HS-27A (cell line): ENCODE measurements around the gene XRCC4.

Source experiments
- DNase-seq: peaks from one replicate; pipeline ENCODE4 v3.0.0-alpha.2; 2012; ENCODE audit warnings: low read depth, missing footprints

XRCC4 gene

GRCh38 chr5:83277154-83277553 lies 199.8 kb downstream of the XRCC4 start:
- no peak for DNase-seq

GRCh38 chr5:83277953-83278352 lies 200.6 kb downstream of the XRCC4 start:
- DNase-seq, result no peak

- DNase-seq, result no peak
Measured at GRCh38 chr5:83281176-83281575, 203.8 kb downstream of the XRCC4 start.

GRCh38 chr5:83281658-83282057 lies 204.3 kb downstream of the XRCC4 start:
- DNase-seq, result peak; percentile 39

- DNase-seq, result no peak
Measured at GRCh38 chr5:83283761-83284160, 206.4 kb downstream of the XRCC4 start.

- DNase-seq, result no peak
Measured at GRCh38 chr5:83285661-83286398, 208.5 kb downstream of the XRCC4 start.

- DNase-seq, result no peak
Measured at GRCh38 chr5:83294246-83294645, 216.9 kb downstream of the XRCC4 start.

GRCh38 chr5:83299353-83299752 lies 222.0 kb downstream of the XRCC4 start:
- no peak for DNase-seq

- no peak for DNase-seq
Measured at GRCh38 chr5:83306572-83307241, 229.4 kb downstream of the XRCC4 start.

GRCh38 chr5:83312663-83313062 lies 235.3 kb downstream of the XRCC4 start:
- no peak for DNase-seq

GRCh38 chr5:83313436-83313835 lies 236.1 kb downstream of the XRCC4 start:
- peak; percentile 38 for DNase-seq

GRCh38 chr5:83321483-83322055 lies 244.2 kb downstream of the XRCC4 start:
- DNase-seq, result no peak

- no peak for DNase-seq
Measured at GRCh38 chr5:83322273-83322924, 245.1 kb downstream of the XRCC4 start.

- no peak for DNase-seq
Measured at GRCh38 chr5:83323557-83324180, 246.3 kb downstream of the XRCC4 start.

GRCh38 chr5:83331842-83332241 lies 254.5 kb downstream of the XRCC4 start:
- DNase-seq, result no peak

- DNase-seq, result no peak
Measured at GRCh38 chr5:83337453-83338035, 260.2 kb downstream of the XRCC4 start.

- DNase-seq, result no peak
Measured at GRCh38 chr5:83340511-83340918, 263.2 kb downstream of the XRCC4 start.

GRCh38 chr5:83341815-83342334 lies 264.5 kb downstream of the XRCC4 start:
- no peak for DNase-seq

GRCh38 chr5:83342465-83342864 lies 265.1 kb downstream of the XRCC4 start:
- no peak for DNase-seq

- DNase-seq, result no peak
Measured at GRCh38 chr5:83343299-83343698, 266.0 kb downstream of the XRCC4 start.

- DNase-seq, result no peak
Measured at GRCh38 chr5:83345423-83345822, 268.1 kb downstream of the XRCC4 start.
